Skin of body (tissue), 2 donors: ENCODE data around the gene PDHX. TPM values are rescaled to one million over a fixed set of nuclear protein-coding genes. Genes with fewer than 3 reads are reported as not detected.
"Not testable (repeated sequence)": the region's sequence is repeated elsewhere in the genome, so short reads cannot be mapped to it uniquely, and the experiment has no call there.

Source experiments
- DNase-seq: peaks from one replicate; lab custom pipeline; 2025; lab: John Stamatoyannopoulos, UW
- total RNA-seq: library from RNA; depleted of rRNA; stranded (reverse); fragments of >200 nt; gene quantifications from one replicate; pipeline ENCODE4 v1.2.3, GENCODE V29; 2014

The PDHX gene
- total RNA-seq, 1 donor from 2014 or later, result 27.9 TPM

GRCh38 chr11:35015621-35016387 is 99.4 kb downstream of the PDHX start:
- no peak for DNase-seq

DNA sequence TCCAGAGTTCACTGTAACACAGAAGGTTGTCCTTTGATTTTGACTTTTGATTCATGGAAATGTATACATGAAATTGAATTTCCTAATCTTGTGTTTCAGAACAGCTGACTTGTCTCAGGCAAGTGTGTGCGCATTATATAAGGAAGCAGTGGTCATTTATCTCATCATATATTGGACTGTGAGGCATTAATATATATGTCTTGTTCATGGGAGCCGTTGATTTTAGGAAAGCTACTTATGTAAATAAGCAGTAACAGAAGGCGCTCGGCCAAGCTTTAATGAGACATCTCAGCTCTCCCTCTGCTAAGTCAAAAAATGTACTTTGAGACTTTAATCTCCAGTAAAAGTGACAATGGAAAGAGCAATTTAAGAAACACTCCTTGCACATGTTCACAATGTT is 100.5 kb downstream of the PDHX start:
- DNase-seq, result no peak

DNA sequence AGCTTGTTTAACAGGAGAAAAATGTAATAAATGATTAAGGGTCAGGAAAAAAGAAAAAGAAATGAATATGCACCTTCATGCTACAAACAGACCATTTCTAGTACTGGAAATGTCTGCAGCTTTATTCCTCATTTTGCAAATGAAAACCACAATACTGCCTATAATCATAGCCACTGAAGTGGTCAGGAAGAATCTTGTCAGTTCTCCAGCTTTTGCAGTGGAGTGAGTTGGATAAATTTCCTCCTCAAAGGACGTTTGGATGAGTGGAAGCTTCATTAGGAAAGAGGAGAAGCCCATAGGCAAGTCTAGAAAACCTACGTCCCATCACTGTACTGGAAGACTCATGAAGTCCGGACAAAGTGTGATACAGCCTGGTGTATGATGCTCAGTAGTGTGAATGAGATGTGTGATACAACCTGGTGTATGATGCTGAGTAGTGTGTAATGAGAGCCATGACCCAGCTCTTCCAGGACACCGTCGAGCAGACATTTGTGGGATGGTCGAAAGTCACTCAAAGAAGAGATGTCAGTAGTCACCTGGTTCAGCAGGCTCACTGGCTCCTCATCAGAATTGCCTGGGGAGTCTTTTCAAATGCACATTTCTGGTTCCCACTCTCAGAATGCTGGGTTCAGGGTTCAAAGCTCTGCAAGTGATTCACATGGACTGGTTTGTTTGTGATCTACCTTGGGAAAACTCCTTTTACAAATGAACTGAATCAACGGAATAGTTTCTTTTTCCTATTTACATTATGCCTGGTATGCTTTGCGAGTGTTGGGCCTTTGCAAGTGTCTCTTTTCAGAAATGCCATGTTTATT is 101.3 kb downstream of the PDHX start:
- no peak for DNase-seq

GRCh38 chr11:35021589-35021988 is 105.2 kb downstream of the PDHX start:
- no peak for DNase-seq

DNA sequence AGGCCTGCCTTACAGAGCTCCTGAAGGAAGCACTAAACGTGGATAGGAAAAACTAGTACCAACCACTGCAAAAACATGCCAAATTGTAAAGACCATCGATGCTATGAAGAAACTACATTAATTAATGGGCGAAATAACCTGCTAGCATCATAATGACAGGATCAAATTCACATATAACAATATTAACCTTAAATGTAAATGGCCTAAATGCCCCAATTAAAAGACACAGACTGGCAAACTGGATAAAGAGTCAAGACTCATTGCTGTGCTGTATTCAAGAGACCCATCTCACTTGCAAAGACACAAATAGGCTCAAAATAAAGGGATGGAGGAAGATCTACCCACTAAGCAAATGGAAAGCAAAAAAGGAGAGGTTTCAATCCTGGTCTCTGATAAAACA is 107.5 kb downstream of the PDHX start:
- DNase-seq, result not testable (repeated sequence)

- not testable (repeated sequence) for DNase-seq
Observed at GRCh38 chr11:35028007-35028406, 111.6 kb downstream of the PDHX start.

GRCh38 chr11:35029979-35030682 is 113.7 kb downstream of the PDHX start:
- no peak for DNase-seq

DNA sequence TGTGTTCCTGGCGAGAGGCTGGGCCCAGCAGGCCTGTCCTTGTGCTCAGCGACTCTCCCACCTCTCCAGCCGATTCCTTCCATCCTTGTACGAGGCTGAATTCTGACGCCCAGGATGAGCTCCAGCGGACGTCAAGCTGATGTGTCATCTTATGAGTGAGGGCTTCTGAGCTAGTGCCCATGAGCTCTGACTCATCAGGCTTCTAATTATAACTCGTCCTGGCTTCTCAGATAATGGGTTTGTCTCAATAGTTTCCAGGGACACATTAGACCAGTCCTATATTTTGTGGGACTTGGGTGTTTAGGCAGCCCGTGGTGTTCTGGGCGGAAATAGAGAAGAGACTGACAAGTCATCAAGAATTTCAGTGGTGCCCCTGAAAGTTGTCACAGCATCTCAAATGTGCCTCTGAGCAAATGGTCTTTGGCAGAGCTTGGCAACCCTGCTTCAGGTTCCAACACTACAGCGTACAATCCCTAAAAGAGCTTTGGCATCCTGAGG is 114.3 kb downstream of the PDHX start:
- DNase-seq, result no peak

GRCh38 chr11:35031346-35031745 is 114.9 kb downstream of the PDHX start:
- no peak for DNase-seq

GRCh38 chr11:35031867-35032266 is 115.4 kb downstream of the PDHX start:
- DNase-seq, result no peak

GRCh38 chr11:35033011-35033410 is 116.6 kb downstream of the PDHX start:
- DNase-seq, result no peak

DNA sequence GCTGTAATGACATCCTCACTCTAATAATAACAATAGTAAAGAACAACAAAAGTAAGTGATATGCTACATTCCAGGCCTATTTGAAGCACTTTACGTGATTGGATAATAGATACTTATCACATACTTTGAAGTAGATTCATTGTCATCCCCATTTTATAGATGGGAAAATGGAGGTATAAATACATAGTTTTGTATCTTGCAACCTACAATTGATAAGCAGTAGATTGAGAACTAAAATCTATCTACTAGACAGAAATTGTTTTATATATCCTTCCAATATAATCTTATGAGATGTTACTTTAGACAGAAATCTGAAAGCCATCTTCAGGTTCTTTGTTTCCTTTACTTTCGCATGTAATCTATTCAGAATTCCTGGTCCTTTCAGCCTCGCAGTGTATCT is 118.0 kb downstream of the PDHX start:
- no peak for DNase-seq

GRCh38 chr11:35035894-35036408 is 119.5 kb downstream of the PDHX start:
- peak; percentile 20 for DNase-seq

DNA sequence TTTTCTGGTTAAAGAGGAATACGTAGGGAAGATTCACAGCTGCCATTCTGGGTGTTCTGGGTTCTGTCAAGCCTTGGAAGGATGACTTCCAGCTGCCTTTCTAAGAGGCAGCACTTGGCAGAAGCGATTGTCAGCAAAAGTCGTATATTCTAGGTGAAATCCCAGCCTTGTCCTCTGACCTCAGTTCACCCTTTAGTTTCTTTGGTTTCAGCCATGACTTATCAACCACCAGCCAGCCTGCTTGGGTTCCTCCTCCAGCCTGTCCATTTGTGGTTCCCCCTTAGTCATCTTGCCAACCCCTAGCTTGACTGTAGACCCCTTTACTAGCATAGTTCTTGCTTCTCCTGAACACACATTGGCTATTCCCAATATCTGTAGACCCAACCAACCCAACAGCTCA is 120.2 kb downstream of the PDHX start:
- no peak for DNase-seq

DNA sequence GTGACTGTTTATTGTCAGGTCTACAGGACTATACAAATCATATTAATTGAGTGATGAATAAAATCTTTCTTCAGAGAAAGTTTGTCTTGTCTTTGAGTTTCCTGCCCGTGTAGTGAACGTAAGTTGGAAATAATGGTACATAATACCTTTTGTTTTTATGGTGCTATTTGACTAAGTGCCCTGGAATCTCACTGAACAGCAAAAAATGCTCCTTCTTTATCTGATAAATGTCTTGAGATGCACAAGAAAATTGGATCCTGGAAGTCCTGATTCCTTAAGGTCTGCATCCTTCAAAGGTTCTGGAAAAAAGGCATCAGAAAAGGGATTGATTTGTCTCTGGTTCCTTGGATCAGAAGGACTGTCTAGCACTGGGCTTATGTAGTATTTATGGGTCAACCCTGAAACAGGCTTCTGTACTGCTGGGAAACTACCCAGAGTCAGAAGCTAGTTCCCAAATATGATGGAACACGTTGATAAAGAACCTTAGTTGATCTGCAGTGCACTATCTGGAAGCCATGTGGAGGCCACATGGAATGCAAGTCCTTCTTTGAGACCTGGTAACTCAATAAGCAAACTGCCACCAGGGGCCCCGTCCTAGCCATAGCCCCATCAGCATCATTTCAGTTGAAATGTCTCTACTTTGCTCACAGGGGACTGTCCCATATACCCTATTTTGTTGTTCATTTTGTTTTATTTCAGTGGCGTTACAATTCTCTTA is 122.0 kb downstream of the PDHX start:
- no peak for DNase-seq

GRCh38 chr11:35039076-35039475 is 122.7 kb downstream of the PDHX start:
- no peak for DNase-seq

GRCh38 chr11:35040221-35040942 is 124.0 kb downstream of the PDHX start:
- no peak for DNase-seq

DNA sequence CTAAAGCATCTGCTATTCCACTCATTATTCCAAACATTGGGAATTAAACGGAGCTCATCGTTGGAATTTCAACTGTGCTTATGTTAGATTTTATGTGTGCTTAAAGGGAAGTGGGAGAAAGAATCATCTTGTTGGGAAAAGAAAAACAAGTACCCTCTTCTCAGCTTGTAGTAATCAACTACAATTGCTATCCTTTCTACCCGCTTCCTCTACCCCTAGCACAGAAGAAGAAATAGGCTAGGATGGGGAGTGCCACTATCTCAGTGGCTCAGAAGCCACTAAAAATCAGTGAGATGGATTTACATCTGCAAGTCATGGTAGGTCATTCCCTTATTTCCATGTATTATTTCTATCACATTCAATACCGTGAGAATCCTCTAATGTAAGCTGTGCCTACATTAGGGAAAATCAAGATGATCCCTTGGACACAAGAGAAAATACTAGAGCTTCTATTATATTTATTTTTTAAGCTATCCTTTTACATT is 124.7 kb downstream of the PDHX start:
- no peak for DNase-seq

- no peak for DNase-seq
Observed at GRCh38 chr11:35042224-35042623, 125.8 kb downstream of the PDHX start.

GRCh38 chr11:35042913-35043312 is 126.5 kb downstream of the PDHX start:
- no peak for DNase-seq
